SU-DHL-6 (cell line): ENCODE data around the gene SLC51B.

Experiments
- H2AFZ ChIP-seq: fragments of 200-600 bp; sonication (generic); 2 replicates; pipeline ENCODE4 v1.6.1; 2014; ENCODE audit warnings: low read depth, mild to moderate bottlenecking, moderate library complexity, mixed read lengths, antibody characterized with exemption, low read length; ENCODE audit not compliant: severe bottlenecking
- H3F3A ChIP-seq: fragments of 200-600 bp; shearing (Covaris generic); 2 replicates; pipeline ENCODE4 v1.6.0; 2016; ENCODE audit warnings: antibody characterized with exemption, mild to moderate bottlenecking; ENCODE audit not compliant: insufficient read depth
- H3K27ac ChIP-seq: fragments of 200-600 bp; sonication (generic); 2 replicates; pipeline ENCODE4 v1.5.1; 2016; ENCODE audit warnings: low read depth, mild to moderate bottlenecking, low read length, moderate library complexity, mixed read lengths
- H3K27me3 ChIP-seq: fragments of 200-600 bp; sonication (generic), shearing (Covaris generic); 2 replicates; pipeline ENCODE4 v1.6.0; 2014; ENCODE audit warnings: mild to moderate bottlenecking, low read length
- H3K36me3 ChIP-seq: fragments of 200-600 bp; sonication (generic); 2 replicates; pipeline ENCODE4 v1.6.1; 2014; ENCODE audit warnings: mild to moderate bottlenecking, low read length, mixed read lengths
- H3K4me2 ChIP-seq: fragments of 300-600, 200-600 bp; shearing (Covaris generic), sonication (generic); 2 replicates; pipeline ENCODE4 v1.6.0; 2014; ENCODE audit warnings: low read length, low read depth, mild to moderate bottlenecking; ENCODE audit not compliant: poor library complexity, severe bottlenecking
- H3K4me3 ChIP-seq: fragments of 200-600 bp; sonication (generic); 2 replicates; pipeline ENCODE4 v1.5.1; 2014; ENCODE audit warnings: antibody characterized with exemption, low read length, mild to moderate bottlenecking, mixed read lengths; ENCODE audit not compliant: insufficient read depth, poor library complexity, severe bottlenecking
- H3K79me2 ChIP-seq: fragments of 200-600 bp; sonication (generic); 2 replicates; pipeline ENCODE4 v1.6.1; 2014; ENCODE audit warnings: mild to moderate bottlenecking, low read length, moderate library complexity; ENCODE audit not compliant: insufficient read depth
- H3K9ac ChIP-seq: fragments of 200-600 bp; sonication (generic); 2 replicates; pipeline ENCODE4 v1.7.0; 2014; ENCODE audit warnings: mild to moderate bottlenecking, low read length
- H3K9me2 ChIP-seq: fragments of 200-600 bp; sonication (generic); replicated peaks from 2 replicates; pipeline ENCODE4 v1.6.1; 2014; ENCODE audit warnings: low read length; ENCODE audit not compliant: insufficient read depth
- H3K9me3 ChIP-seq: fragments of 200-600 bp; sonication (generic); 2 replicates; pipeline ENCODE4 v1.6.1; 2014; ENCODE audit warnings: low read length, mixed read lengths; ENCODE audit not compliant: insufficient read depth
- H4K20me1 ChIP-seq: fragments of 200-600 bp; sonication (generic); 2 replicates; pipeline ENCODE4 v1.6.1; 2014; ENCODE audit warnings: low read depth, mild to moderate bottlenecking, antibody characterized with exemption, low read length, moderate library complexity, mixed read lengths
- CTCF ChIP-seq: fragments of 200-600 bp; sonication (generic); IDR thresholded peaks from one replicate; pipeline ENCODE4 v1.5.1; 2017; ENCODE audit warnings: antibody characterized with exemption, mild to moderate bottlenecking, low read length, moderate library complexity; ENCODE audit not compliant: insufficient read depth, poor library complexity, severe bottlenecking
- EZH2phosphoT487 ChIP-seq: fragments of 200-600 bp; sonication (generic), shearing (Covaris generic); conservative IDR thresholded peaks from 2 replicates; pipeline ENCODE4 v1.6.1; 2018; ENCODE audit warnings: mild to moderate bottlenecking, antibody characterized with exemption, low read length, moderate library complexity, mixed read lengths

The SLC51B gene

DNA sequence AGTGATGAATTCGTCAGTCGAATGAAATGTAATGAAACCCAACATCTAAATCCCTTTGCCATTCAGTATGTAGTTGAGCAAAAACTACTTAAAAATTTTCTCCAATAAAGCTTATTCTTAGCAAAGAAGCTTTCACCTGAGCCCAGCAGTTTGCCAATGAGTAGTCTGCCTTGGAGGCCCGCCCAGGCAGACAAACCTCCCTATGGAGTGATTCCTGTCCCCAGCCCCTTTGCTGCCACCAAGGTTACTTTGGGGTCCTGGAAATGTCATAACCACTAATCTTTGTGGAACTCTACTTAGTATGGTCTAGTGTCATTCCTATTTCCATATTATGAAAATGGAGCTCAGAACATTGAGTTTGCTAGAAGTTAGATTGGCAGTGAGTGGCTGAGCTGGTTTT lies 57.7 kb downstream of the SLC51B start:
- no peaks in the 10 kb centered on the region for H3K27me3 ChIP-seq
- H3K79me2 ChIP-seq: no peaks in the 10 kb centered on the region
- H3K9me3 ChIP-seq: no peaks in the 10 kb centered on the region
- no peak for TF ChIP-seq CTCF
- TF ChIP-seq EZH2phosphoT487: no peak
- no peak overlapping the region for H3K27ac ChIP-seq
- no peak overlapping the region for H3K4me3 ChIP-seq
- H3K9ac ChIP-seq: no peak overlapping the region
- H3K4me2 ChIP-seq: no peak overlapping the region
- no peaks in the 10 kb centered on the region for H4K20me1 ChIP-seq
- H3K9me2 ChIP-seq: no peaks in the 10 kb centered on the region
- H2AFZ ChIP-seq: no peak overlapping the region
- no peaks in the 10 kb centered on the region for H3F3A ChIP-seq
- no peaks in the 10 kb centered on the region for H3K36me3 ChIP-seq
